HG02610 (cell line): ENCODE results near the gene IKBKE.

ENCODE experiments used
- ATAC-seq: cut with Tn5 transposase; IDR thresholded peaks from one replicate; pipeline ENCODE4 v1.9.1; 2021; ENCODE audit warnings: mild to moderate bottlenecking, moderate library complexity; ENCODE audit not compliant: unreplicated experiment

Gene IKBKE

GRCh38 chr1:206510371-206510770 is 40.1 kb downstream of the IKBKE start:
- ATAC-seq, result no peak

- ATAC-seq, result no peak
These were observed 41.2 kb downstream of the IKBKE start for GRCh38 chr1:206511362-206512057.

GRCh38 chr1:206512058-206512850 is 42.0 kb downstream of the IKBKE start:
- no peak for ATAC-seq

GRCh38 chr1:206512851-206513180 is 42.5 kb downstream of the IKBKE start:
- ATAC-seq, result no peak

GRCh38 chr1:206513312-206514111 is 43.2 kb downstream of the IKBKE start:
- no peak for ATAC-seq

GRCh38 chr1:206514813-206515387 is 44.6 kb downstream of the IKBKE start:
- ATAC-seq, result no peak

GRCh38 chr1:206516728-206516990 is 46.4 kb downstream of the IKBKE start:
- ATAC-seq, result no peak

- no peak for ATAC-seq
These were observed 47.5 kb downstream of the IKBKE start for GRCh38 chr1:206517784-206518183.

- ATAC-seq, result no peak
These were observed 47.9 kb downstream of the IKBKE start for GRCh38 chr1:206518206-206518605.

GRCh38 chr1:206518743-206519142 is 48.5 kb downstream of the IKBKE start:
- ATAC-seq, result no peak

GRCh38 chr1:206521127-206521526 is 50.9 kb downstream of the IKBKE start:
- no peak for ATAC-seq

- no peak for ATAC-seq
These were observed 51.6 kb downstream of the IKBKE start for GRCh38 chr1:206521694-206522402.

- no peak for ATAC-seq
These were observed 54.6 kb downstream of the IKBKE start for GRCh38 chr1:206524739-206525364.

- ATAC-seq, result no peak
These were observed 56.0 kb downstream of the IKBKE start for GRCh38 chr1:206526064-206526911.

GRCh38 chr1:206529425-206529824 is 59.1 kb downstream of the IKBKE start:
- no peak for ATAC-seq

GRCh38 chr1:206532368-206532767 is 62.1 kb downstream of the IKBKE start:
- ATAC-seq, result no peak

GRCh38 chr1:206534552-206534951 is 64.3 kb downstream of the IKBKE start:
- no peak for ATAC-seq

GRCh38 chr1:206535853-206536188 is 65.5 kb downstream of the IKBKE start:
- ATAC-seq, result no peak

- ATAC-seq, result no peak
These were observed 66.9 kb downstream of the IKBKE start for GRCh38 chr1:206537141-206537540.
